Mammary epithelial cell (primary cell): ENCODE measurements around the gene PPP1CB.

Experiments
- EZH2 ChIP-seq: IDR thresholded peaks from 2 replicates; pipeline ENCODE4 v1.6.1; 2012; ENCODE audit warnings: low read length, inconsistent platforms, borderline replicate concordance
- TF ChIP-seq, protein P1 (sequence below), 2 donors: IDR thresholded peaks in 1 of 2; conservative IDR thresholded peaks in 1 of 2; 2 replicates each; pipeline ENCODE4 v1.5.1; 2011 to 2012; ENCODE audit warnings: inconsistent platforms in 2 of 2, low read length in 2 of 2, mild to moderate bottlenecking in 2 of 2, control low read depth in 1 of 2, low read depth in 1 of 2; ENCODE audit not compliant: insufficient read depth in 1 of 2; ENCODE audit errors: extremely low read depth in 1 of 2

DNA sequence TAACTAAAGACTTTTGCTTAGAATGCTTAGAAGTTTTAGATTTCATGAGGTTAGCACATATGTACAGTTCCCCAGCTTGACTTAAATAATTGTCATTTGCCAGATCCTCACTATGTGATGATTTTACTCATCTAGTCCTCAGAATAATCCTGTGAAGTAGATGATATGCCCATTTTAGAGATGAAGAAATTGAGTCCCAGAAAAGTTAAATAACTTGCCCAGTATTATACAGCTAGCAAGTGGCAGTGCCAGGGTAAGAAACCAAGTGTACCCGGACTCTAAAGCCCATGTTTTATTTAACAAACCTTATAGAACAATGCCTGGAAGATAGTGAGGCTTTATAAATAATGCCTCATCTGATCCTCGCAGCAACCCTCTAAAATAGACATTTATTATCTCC lies 87.3 kb downstream of the PPP1CB start:
- TF ChIP-seq, protein P1, sequence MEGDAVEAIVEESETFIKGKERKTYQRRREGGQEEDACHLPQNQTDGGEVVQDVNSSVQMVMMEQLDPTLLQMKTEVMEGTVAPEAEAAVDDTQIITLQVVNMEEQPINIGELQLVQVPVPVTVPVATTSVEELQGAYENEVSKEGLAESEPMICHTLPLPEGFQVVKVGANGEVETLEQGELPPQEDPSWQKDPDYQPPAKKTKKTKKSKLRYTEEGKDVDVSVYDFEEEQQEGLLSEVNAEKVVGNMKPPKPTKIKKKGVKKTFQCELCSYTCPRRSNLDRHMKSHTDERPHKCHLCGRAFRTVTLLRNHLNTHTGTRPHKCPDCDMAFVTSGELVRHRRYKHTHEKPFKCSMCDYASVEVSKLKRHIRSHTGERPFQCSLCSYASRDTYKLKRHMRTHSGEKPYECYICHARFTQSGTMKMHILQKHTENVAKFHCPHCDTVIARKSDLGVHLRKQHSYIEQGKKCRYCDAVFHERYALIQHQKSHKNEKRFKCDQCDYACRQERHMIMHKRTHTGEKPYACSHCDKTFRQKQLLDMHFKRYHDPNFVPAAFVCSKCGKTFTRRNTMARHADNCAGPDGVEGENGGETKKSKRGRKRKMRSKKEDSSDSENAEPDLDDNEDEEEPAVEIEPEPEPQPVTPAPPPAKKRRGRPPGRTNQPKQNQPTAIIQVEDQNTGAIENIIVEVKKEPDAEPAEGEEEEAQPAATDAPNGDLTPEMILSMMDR (conservative IDR thresholded peaks at IDR 0.05 in 1 of 2, IDR thresholded peaks at IDR 0.05 in 1 of 2; ENCODE audit: extremely low read depth in 1 of 2, insufficient read depth in 1 of 2, low read depth in 1 of 2, low read length in 2 of 2), result no peak
- TF ChIP-seq EZH2, result no peak
